ENCODE results near the gene ZNF200. TPM values are rescaled to one million over a fixed set of nuclear protein-coding genes. Genes with fewer than 3 reads are reported as not detected.
A peak's percentile ranks its signal among the peaks of the same experiment; 100 is the strongest.

ZNF200 gene
- total and polyA plus RNA-seq, 2 of the 13 experiments (the other 11 are each of a cell fraction or from before 2014, with no cell fraction given): 3.5 to 16.5 TPM

GRCh38 chr16:3198334-3199072 is 36.5 kb downstream of the ZNF200 start (continued):
- TF ChIP-seq MYNN (CRISPR knock-in tag; IDR thresholded peaks at IDR 0.05; ENCODE audit: low read depth) (no peak), ZNF383 (CRISPR knock-in tag; IDR thresholded peaks at IDR 0.05; ENCODE audit: borderline replicate concordance) (no peak), ZSCAN21 (CRISPR knock-in tag; IDR thresholded peaks at IDR 0.05; ENCODE audit: borderline replicate concordance) (no peak), MYPOP (CRISPR knock-in tag; IDR thresholded peaks at IDR 0.05) (0 out of 2 replicates have a peak, but pooled peaks have one; percentile 49), HMG20B (CRISPR knock-in tag; conservative IDR thresholded peaks at IDR 0.05) (0 out of 2 replicates have a peak, but pooled peaks have one; percentile 75), ZMYM3 (CRISPR knock-in tag; IDR thresholded peaks at IDR 0.05) (peak; percentile 12; the same call in 1 of the 2 replicates), ZNF577 (CRISPR knock-in tag; IDR thresholded peaks at IDR 0.05; ENCODE audit: borderline replicate concordance, low read depth) (no peak), EP300 (IDR thresholded peaks at IDR 0.05; ENCODE audit: low read depth in 2 of 2, low read length in 2 of 2) (peak in 1 of 2 experiments; percentile 42; a peak in 1 of 4 replicates), EP300 (CRISPR knock-in tag; IDR thresholded peaks at IDR 0.05; ENCODE audit: borderline replicate concordance) (no peak), ZNF704 (CRISPR knock-in tag; IDR thresholded peaks at IDR 0.05; ENCODE audit: borderline replicate concordance) (no peak), ZNF142 (CRISPR knock-in tag; IDR thresholded peaks at IDR 0.05) (no peak), PITX1 (CRISPR knock-in tag; IDR thresholded peaks at IDR 0.05) (no peak), ZNF552 (CRISPR knock-in tag; IDR thresholded peaks at IDR 0.05; ENCODE audit: borderline replicate concordance) (no peak), SMAD1 (CRISPR knock-in tag; IDR thresholded peaks at IDR 0.05; ENCODE audit: borderline replicate concordance, low read depth) (no peak), XBP1 (CRISPR knock-in tag; IDR thresholded peaks at IDR 0.05) (no peak), GFI1 (CRISPR knock-in tag; IDR thresholded peaks at IDR 0.05; ENCODE audit: borderline replicate concordance) (peak; percentile 96), E2F2 (CRISPR knock-in tag; IDR thresholded peaks at IDR 0.05; ENCODE audit: borderline replicate concordance) (no peak), ZNF691 (CRISPR knock-in tag; IDR thresholded peaks at IDR 0.05; ENCODE audit: borderline replicate concordance, low read depth) (no peak)

All from HepG2 (cell line).